NT2/D1 (cell line): ENCODE measurements around the gene TLE4.

Experiments
- SUZ12 ChIP-seq: IDR thresholded peaks from 2 replicates; pipeline ENCODE4 v1.6.1; 2011; ENCODE audit not compliant: insufficient read length, insufficient read depth; ENCODE audit errors: extremely low read depth
- ZNF274 ChIP-seq: IDR thresholded peaks from 2 replicates; pipeline ENCODE4 v1.6.1; 2011; ENCODE audit warnings: mild to moderate bottlenecking, low read depth, low read length

DNA sequence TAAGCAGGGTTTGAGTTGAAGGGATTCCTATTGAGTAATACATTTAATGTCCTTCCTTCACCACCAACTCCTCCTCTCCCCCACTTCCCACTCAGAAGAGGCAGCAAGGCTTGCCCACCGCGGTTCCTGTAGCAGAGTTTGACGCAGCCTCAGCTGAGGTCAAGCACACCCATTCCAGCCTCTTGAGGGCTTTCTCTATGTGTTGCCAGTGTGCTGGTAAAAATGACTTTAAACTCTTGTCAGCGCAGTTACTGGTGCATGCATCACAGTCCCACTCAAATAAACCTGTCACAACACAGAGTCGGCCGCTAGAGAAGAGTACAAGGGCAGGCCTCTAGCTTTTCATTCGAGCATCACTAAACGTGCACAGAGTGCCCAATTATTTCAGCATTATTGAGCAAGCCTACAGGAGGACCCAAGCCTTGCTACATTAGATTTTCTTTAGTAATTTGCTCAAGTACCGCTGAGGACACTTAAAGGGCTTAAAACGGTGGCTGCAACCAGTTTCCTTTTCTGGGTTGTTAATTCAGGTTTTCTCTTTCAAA is 79.6 kb downstream of the TLE4 start:
- TF ChIP-seq SUZ12 = no peak
- TF ChIP-seq ZNF274 = no peak
